OCI-LY7 (cell line): Measurements from ENCODE around the gene CEBPZOS. TPM values are rescaled to one million over a fixed set of nuclear protein-coding genes. Genes with fewer than 3 reads are reported as not detected.

Experiments used
- BruUV-seq: library from RNA; stranded (reverse); fragments of 400-500 nt; replicated peaks from 2 replicates; lab custom pipeline; 2021; lab: Mats Ljungman, UMichigan
- CTCF ChIA-PET: fragments of 300-600 bp; sonication (Branson Sonifier 250); formaldehyde crosslinking; loops from one replicate; lab custom pipeline; 2022; ENCODE audit warnings: antibody characterized with exemption; ENCODE audit not compliant: unreplicated experiment; lab: Charles Lee
- POLR2A ChIA-PET: fragments of 300-600 bp; sonication (Branson Sonifier 250); formaldehyde crosslinking; loops from one replicate; lab custom pipeline; 2022; ENCODE audit warnings: antibody characterized with exemption; lab: Charles Lee
- DNase-seq: peaks from one replicate; pipeline ENCODE4 v3.0.0-alpha.2; 2015; ENCODE audit warnings: low spot score
- H2AFZ ChIP-seq: fragments of 200-600 bp; sonication (generic), shearing (Covaris generic); 2 replicates; pipeline ENCODE4 v1.6.1; 2014; ENCODE audit warnings: mild to moderate bottlenecking, antibody characterized with exemption, low read length, moderate library complexity
- H3K27ac ChIP-seq: fragments of 200-600 bp; sonication (generic); 2 replicates; pipeline ENCODE4 v1.5.1; 2014; ENCODE audit warnings: mixed run types, low read depth, mild to moderate bottlenecking, moderate library complexity, low read length, inconsistent platforms; ENCODE audit not compliant: poor library complexity, severe bottlenecking
- H3K36me3 ChIP-seq: fragments of 200-600 bp; sonication (generic); 2 replicates; pipeline ENCODE4 v1.6.1; 2014; ENCODE audit warnings: mild to moderate bottlenecking, antibody characterized with exemption, low read length, moderate library complexity, mixed read lengths; ENCODE audit not compliant: insufficient read depth
- H3K4me1 ChIP-seq: fragments of 200-600 bp; sonication (generic); 2 replicates; pipeline ENCODE4 v1.5.1; 2014; ENCODE audit warnings: mild to moderate bottlenecking, low read length; ENCODE audit not compliant: insufficient read depth, poor library complexity, severe bottlenecking
- H3K4me2 ChIP-seq: fragments of 200-600 bp; sonication (generic); 2 replicates; pipeline ENCODE4 v1.6.1; 2014; ENCODE audit warnings: mild to moderate bottlenecking, low read length
- H3K4me3 ChIP-seq: fragments of 200-600 bp; sonication (generic); 2 replicates; pipeline ENCODE4 v1.5.1; 2014; ENCODE audit warnings: mild to moderate bottlenecking, low read depth, low read length; ENCODE audit not compliant: poor library complexity, severe bottlenecking
- H3K79me2 ChIP-seq: fragments of 200-600 bp; sonication (generic); 2 replicates; pipeline ENCODE4 v1.6.1; 2016; ENCODE audit warnings: low read depth, mild to moderate bottlenecking, low read length, moderate library complexity, mixed read lengths; ENCODE audit not compliant: insufficient read depth
- H3K9me2 ChIP-seq: fragments of 200-600 bp; sonication (generic); 2 replicates; pipeline ENCODE4 v1.6.1; 2016; ENCODE audit warnings: mild to moderate bottlenecking, low read length, mixed read lengths; ENCODE audit not compliant: insufficient read depth
- H3K9me3 ChIP-seq: fragments of 200-600 bp; sonication (generic); 2 replicates; pipeline ENCODE4 v1.6.1; 2014; ENCODE audit warnings: mild to moderate bottlenecking, mixed run types, low read length, mixed read lengths
- H4K20me1 ChIP-seq: fragments of 200-600 bp; sonication (generic); 2 replicates; pipeline ENCODE4 v1.6.1; 2014; ENCODE audit warnings: mild to moderate bottlenecking, antibody characterized with exemption, low read length, moderate library complexity, mixed read lengths; ENCODE audit not compliant: insufficient read depth
- CTCF ChIP-seq: fragments of 200-600 bp; sonication (generic); conservative IDR thresholded peaks from 2 replicates; pipeline ENCODE4 v1.5.1; 2014; ENCODE audit warnings: mild to moderate bottlenecking, antibody characterized with exemption, low read length, moderate library complexity, mixed read lengths
- EZH2phosphoT487 ChIP-seq: fragments of 200-600 bp; sonication (generic); IDR thresholded peaks from 2 replicates; pipeline ENCODE4 v1.6.1; 2018; ENCODE audit warnings: low read depth, borderline replicate concordance, mild to moderate bottlenecking, mixed run types, antibody characterized with exemption, low read length, moderate library complexity, mixed read lengths
- intact Hi-C: fragments of 100-400 bp; cut with micrococcal nuclease; formaldehyde crosslinking; loops from one replicate; pipeline ENCODE4 v1.10.0; 2022; ENCODE audit not compliant: unreplicated experiment
- total RNA-seq, 2 experiments: library from RNA; depleted of rRNA in 1 of 2; stranded (reverse); fragments of >200 nt in 1 of 2; shearing (Covaris generic) in 1 of 2; gene quantifications; 2 replicates each; pipeline ENCODE4 v1.2.3, GENCODE V29; 2014 to 2022

CEBPZOS gene
- total RNA-seq, 2 experiments from 2014 or later, result 31.1 to 73.6 TPM

- Histone ChIP-seq H3K9me3 (no peaks in the 10 kb centered on the region), H3K79me2 (no peaks in the 10 kb centered on the region), H3K4me2 (no peak overlapping the region), H3K4me1 (no peaks in the 10 kb centered on the region), H3K9me2 (no peaks in the 10 kb centered on the region), H2AFZ (no peak overlapping the region), H4K20me1 (0 out of 2 replicates have a peak, but pooled peaks cover 4% of the 10 kb centered on the region), H3K27ac (no peak overlapping the region), H3K4me3 (no peak overlapping the region), H3K36me3 (peaks cover 100% of the 10 kb centered on the region)
- no peak for DNase-seq
- intact Hi-C loops, result no loop called here
- POLR2A ChIA-PET, result interaction anchor here (1.2 to 1.6 kb wide), 2 partner anchors 10 to 15 kb away, joined by 3 to 5 read pairs; partner anchors contain the start of genes CEBPZ and NDUFAF7
- BruUV-seq, result no TSS peak
- TF ChIP-seq EZH2phosphoT487 (no peak), CTCF (no peak)
- CTCF ChIA-PET, result no interaction called here
These were observed 49.9 kb downstream of the CEBPZOS start for GRCh38 chr2:37246205-37246604.

DNA sequence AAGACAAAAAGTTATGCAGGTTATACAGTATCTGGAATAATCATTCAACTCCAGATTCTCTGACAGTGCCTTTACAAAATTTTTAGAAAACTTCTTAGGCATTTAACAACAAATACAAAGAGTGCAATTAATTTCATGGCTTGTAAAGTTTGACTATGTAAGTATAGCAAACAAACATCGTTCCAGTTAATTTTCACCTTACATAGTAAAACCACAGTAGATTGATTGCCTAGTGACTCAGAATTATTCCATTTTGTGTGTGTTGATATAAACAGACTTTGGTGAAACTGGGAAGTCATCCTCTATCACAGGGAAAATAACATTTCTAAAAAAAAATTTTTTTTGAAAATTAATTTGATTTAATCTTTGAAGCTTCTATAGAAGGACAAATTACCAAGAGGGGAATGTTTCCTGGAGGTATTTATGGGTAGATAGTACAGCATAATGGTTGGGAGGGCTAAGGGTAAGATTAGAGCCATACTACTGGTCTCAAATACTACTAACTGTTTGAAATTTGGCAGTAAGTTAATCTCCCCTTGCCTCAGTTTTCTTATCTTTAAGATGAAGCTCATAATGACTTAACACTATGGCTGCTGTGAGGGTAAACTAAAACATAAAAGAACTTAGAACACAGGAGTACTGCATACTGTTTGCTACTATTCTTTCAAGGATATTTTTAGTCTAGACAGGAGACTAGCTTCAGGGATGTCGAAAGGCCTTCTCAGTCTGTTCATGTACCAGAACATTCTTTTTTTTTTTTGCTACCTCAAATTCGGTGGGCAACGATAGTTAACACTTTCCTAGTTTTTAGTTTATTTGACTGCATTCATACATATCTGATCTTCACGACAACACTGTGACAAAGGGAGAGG is 54.8 kb downstream of the CEBPZOS start:
- CTCF ChIA-PET, result no interaction called here
- Histone ChIP-seq H3K9me2 (no peaks in the 10 kb centered on the region), H4K20me1 (0 out of 2 replicates have a peak, but pooled peaks cover 4% of the 10 kb centered on the region), H3K4me2 (no peak overlapping the region), H3K4me3 (no peak overlapping the region), H3K36me3 (peaks cover 99% of the 10 kb centered on the region), H3K9me3 (no peaks in the 10 kb centered on the region), H2AFZ (no peak overlapping the region), H3K4me1 (no peaks in the 10 kb centered on the region), H3K27ac (no peak overlapping the region), H3K79me2 (no peaks in the 10 kb centered on the region)
- POLR2A ChIA-PET, result interaction anchor here (0.6 to 1.2 kb wide), 5 partner anchors 15 to 289 kb away, joined by 3 to 5 read pairs (median 3); no protein-coding TSS in a partner anchor
- intact Hi-C loops, result no loop called here
- no TSS peak for BruUV-seq
- TF ChIP-seq EZH2phosphoT487, result no peak
- TF ChIP-seq CTCF, result no peak
- no peak for DNase-seq

Other genes starting within 250 kb of the CEBPZOS start
- 16.0 and 16.1 TPM in 2 replicates for gene STRN, start 230.0 kb upstream of the CEBPZOS start, total RNA-seq (2014; rRNA removed; shearing (Covaris generic))
- gene STRN, start 230.0 kb upstream of the CEBPZOS start, total RNA-seq (2022), result 32.6 and 33.9 TPM in 2 replicates
- gene HEATR5B, start 112.1 kb upstream of the CEBPZOS start, total RNA-seq (2014; rRNA removed; shearing (Covaris generic)), result 23.8 TPM in 2 replicates
- 31.3 and 34.5 TPM in 2 replicates for gene HEATR5B, start 112.1 kb upstream of the CEBPZOS start, total RNA-seq (2022)
- 11.6 and 21.2 TPM in 2 replicates for gene GPATCH11, start 112.0 kb upstream of the CEBPZOS start, total RNA-seq (2014; rRNA removed; shearing (Covaris generic))
- 18.9 and 24.5 TPM in 2 replicates for gene GPATCH11, start 112.0 kb upstream of the CEBPZOS start, total RNA-seq (2022)
- gene EIF2AK2, start 39.5 kb upstream of the CEBPZOS start, total RNA-seq (2014; rRNA removed; shearing (Covaris generic)), result 3.2 and 3.6 TPM in 2 replicates
- 3.1 and 3.7 TPM in 2 replicates for gene EIF2AK2, start 39.5 kb upstream of the CEBPZOS start, total RNA-seq (2022)
- gene SULT6B1, start 7.8 kb upstream of the CEBPZOS start, total RNA-seq (2014; rRNA removed; shearing (Covaris generic)), result not detected in 2 replicates
- gene SULT6B1, start 7.8 kb upstream of the CEBPZOS start, total RNA-seq (2022), result not detected in 2 replicates
- gene CEBPZ, start 35.1 kb downstream of the CEBPZOS start, total RNA-seq (2014; rRNA removed; shearing (Covaris generic)), result 34.9 and 50.2 TPM in 2 replicates
- gene CEBPZ, start 35.1 kb downstream of the CEBPZOS start, total RNA-seq (2022), result 55.1 and 57.2 TPM in 2 replicates
- gene NDUFAF7, start 35.2 kb downstream of the CEBPZOS start, total RNA-seq (2014; rRNA removed; shearing (Covaris generic)), result 17.3 and 23.3 TPM in 2 replicates
- 26.0 and 27.3 TPM in 2 replicates for gene NDUFAF7, start 35.2 kb downstream of the CEBPZOS start, total RNA-seq (2022)
- gene PRKD3, start 128.3 kb downstream of the CEBPZOS start, total RNA-seq (2014; rRNA removed; shearing (Covaris generic)), result 63.2 and 74.3 TPM in 2 replicates
- 174 and 185 TPM in 2 replicates for gene PRKD3, start 128.3 kb downstream of the CEBPZOS start, total RNA-seq (2022)
- gene QPCT, start 148.1 kb downstream of the CEBPZOS start, total RNA-seq (2014; rRNA removed; shearing (Covaris generic)), result 3.5 and 8.2 TPM in 2 replicates
- 42.9 and 52.6 TPM in 2 replicates for gene QPCT, start 148.1 kb downstream of the CEBPZOS start, total RNA-seq (2022)